HG03135 (cell line): ENCODE measurements around the gene PRSS48.
"Not testable (repeated sequence)": the region's sequence is repeated elsewhere in the genome, so short reads cannot be mapped to it uniquely, and the experiment has no call there.

Experiments
- ATAC-seq: cut with Tn5 transposase; IDR thresholded peaks from one replicate; pipeline ENCODE4 v1.9.1; 2021; ENCODE audit warnings: mild to moderate bottlenecking, moderate library complexity; ENCODE audit not compliant: unreplicated experiment

PRSS48 gene

GRCh38 chr4:151315212-151315886 lies 38.4 kb downstream of the PRSS48 start:
- no peak for ATAC-seq

- ATAC-seq, result no peak
These were observed 39.7 kb downstream of the PRSS48 start for GRCh38 chr4:151316645-151317044.

- no peak for ATAC-seq
These were observed 41.5 kb downstream of the PRSS48 start for GRCh38 chr4:151318307-151319006.

- ATAC-seq, result no peak
These were observed 42.5 kb downstream of the PRSS48 start for GRCh38 chr4:151319490-151319889.

GRCh38 chr4:151321586-151321985 lies 44.6 kb downstream of the PRSS48 start:
- ATAC-seq, result no peak

- not testable (repeated sequence) for ATAC-seq
These were observed 45.2 kb downstream of the PRSS48 start for GRCh38 chr4:151322161-151322560.

GRCh38 chr4:151322570-151322969 lies 45.6 kb downstream of the PRSS48 start:
- no peak for ATAC-seq

- ATAC-seq, result no peak
These were observed 46.7 kb downstream of the PRSS48 start for GRCh38 chr4:151323667-151324066.

- no peak for ATAC-seq
These were observed 47.3 kb downstream of the PRSS48 start for GRCh38 chr4:151324124-151324751.

GRCh38 chr4:151324752-151325110 lies 47.8 kb downstream of the PRSS48 start:
- no peak for ATAC-seq

- no peak for ATAC-seq
These were observed 48.4 kb downstream of the PRSS48 start, which contains the start of gene SH3D19 for GRCh38 chr4:151325111-151325948. Gene SH3D19, minus strand, starts transcription at chr4:151325605. Its CDS starts 253 bp downstream, at chr4:151325352.

- ATAC-seq, result no peak
These were observed 48.9 kb downstream of the PRSS48 start for GRCh38 chr4:151325949-151326246.

- no peak for ATAC-seq
These were observed 52.5 kb downstream of the PRSS48 start for GRCh38 chr4:151329217-151330007.

GRCh38 chr4:151331276-151332042 lies 54.5 kb downstream of the PRSS48 start:
- ATAC-seq, result no peak

- no peak for ATAC-seq
These were observed 62.5 kb downstream of the PRSS48 start for GRCh38 chr4:151339467-151339866.

- no peak for ATAC-seq
These were observed 63.9 kb downstream of the PRSS48 start for GRCh38 chr4:151340751-151341385.
